AG20443 (cell line): ENCODE data around the gene DAO.

Experiments
- DNase-seq: peaks from one replicate; pipeline ENCODE4 v3.0.0; 2012; ENCODE audit warnings: low spot score, mixed read lengths

The DAO gene

DNA sequence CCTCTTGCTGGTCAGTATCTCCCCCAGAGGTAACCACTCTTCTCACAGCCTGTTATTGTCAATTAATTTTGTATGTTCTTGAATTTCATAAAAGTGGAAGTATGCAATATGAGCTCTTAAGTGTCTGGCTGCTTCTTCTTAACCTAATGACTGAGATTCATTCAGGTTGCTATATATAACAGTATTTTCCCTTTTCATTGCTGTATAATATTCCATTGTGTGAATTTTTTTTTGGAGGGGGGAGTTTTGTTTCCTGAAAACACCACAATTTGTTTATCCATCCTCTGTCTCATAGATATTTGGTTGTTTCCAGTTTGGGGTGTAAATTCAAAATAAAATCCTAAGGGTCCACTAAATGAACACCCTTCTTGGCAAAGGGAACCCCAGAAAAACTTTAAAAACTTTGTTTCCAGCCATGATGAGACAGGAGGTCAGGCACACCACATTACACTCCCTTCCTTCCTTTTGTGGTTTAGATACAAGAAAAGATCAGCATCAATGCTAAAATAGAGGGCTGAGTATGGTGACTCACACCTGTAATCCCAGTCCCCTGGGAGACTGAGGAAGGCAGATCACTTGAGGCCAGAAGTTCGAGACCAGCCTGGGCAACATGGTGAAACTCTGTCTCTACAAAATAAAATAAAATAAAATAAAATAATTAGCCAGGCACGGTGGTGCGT lies 4.1 kb upstream of the DAO start:
- no peak for DNase-seq

DNA sequence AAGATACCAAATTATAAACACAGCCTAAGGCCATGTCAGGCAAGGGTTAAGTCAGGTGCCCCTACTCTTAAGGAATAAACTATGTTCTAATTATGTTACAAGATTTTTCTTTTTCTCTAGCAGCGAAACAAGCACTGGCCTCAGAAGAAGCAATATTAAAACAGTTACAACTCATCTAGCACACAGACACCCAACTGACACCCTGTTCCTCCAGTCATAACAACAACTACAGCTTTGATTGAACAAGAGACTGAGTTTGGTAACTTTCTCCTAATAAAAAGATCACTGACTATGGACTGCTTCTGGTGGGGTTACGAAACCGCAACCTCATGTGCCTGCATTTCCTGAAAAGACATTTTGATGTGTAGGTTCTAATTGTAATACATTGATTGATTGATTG lies 3.3 kb upstream of the DAO start:
- no peak for DNase-seq

DNA sequence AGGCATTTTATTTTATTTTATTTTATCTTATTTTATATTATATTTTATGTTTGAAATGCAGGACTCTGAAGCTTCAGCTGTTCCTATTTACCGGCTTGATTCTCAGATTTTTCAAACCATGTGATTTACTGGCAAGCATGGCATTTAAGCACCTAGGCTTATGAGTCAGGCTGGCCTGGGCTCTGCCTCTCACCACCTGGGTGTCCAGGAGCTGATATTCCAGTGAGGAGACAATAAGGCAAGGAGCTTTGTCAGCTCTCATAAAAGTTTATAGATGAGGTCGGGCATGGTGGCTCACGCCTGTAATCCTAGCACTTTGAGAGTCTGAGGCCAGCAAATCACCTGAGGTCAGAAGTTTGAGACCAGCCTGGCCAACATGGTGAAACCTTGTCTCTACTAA lies 2.1 kb downstream of the DAO start:
- DNase-seq = no peak

DNA sequence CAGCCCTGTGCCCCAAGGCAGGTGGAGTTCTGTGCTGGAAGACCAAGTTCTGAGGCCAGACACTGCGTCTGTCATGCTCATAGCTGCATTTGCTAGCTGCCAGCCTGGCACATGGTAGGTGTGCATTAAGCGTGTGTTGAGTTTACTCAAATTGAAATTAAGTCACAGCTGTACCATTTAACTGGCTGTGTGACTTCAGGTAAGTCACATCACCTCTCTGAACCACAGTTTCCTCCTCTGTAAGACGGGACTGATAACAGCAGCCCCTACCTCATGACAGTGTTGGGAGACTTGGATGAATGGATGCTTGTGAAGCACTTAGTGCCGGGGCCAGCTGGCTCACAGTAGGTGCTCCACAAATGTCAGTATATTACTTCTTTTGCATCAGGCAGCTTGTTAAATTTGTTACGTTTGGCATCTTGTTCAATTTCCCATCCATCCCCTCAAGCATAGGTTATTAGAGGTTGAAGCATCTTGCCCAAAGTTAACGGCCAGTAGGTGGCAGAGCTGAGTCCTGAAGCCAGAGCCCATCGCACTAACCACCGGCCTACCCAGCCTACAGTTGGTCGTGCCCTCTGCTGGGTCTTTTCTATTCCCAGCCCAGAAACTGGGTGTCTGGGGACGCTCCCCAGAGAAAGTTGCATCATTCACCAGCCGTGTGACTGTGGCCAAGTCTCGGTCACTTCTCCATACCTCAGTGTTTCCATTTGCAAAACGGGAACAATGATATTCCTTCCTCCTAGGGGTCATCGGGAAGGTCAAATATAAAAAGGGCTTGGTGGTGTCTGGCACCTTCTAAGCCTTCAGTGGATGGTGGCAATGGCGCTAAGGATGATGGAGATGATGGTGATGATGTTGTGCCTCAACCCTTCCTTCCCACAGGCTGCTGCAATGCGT lies 4.5 kb downstream of the DAO start:
- DNase-seq = peak; percentile 53

DNA sequence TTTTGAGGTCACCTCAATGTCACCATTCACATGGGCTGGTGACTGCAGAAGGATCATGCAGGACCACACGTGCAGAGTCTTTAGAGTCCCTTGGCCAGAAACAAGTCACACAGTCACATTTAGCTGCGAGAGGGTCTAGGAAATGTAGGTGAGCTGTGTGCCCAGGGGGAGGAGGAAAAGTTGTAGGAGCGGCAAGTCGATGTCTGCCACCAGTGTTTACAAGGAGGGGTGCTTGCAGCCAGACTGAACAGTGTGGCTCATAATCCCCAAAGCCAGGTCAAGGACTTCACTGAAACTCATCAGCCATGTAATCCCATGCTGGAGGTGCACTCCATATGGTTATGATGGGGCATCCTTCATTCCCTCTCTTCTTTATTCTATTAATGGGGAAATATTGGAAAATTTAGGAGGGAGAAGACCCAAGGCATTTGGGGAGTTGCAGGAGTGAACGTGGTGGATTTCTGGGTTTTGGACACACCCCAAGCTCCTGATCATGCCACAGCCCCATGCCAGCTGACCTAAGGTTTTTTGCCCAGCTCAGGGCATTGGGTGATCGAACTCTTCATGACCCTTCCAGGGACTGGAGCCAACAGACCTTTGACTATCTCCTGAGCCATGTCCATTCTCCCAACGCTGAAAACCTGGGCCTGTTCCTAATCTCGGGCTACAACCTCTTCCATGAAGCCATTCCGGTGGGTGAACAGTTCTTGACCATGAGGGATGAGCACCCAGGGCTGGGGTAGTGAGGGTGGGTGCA lies 7.2 kb downstream of the DAO start:
- DNase-seq = no peak

DNA sequence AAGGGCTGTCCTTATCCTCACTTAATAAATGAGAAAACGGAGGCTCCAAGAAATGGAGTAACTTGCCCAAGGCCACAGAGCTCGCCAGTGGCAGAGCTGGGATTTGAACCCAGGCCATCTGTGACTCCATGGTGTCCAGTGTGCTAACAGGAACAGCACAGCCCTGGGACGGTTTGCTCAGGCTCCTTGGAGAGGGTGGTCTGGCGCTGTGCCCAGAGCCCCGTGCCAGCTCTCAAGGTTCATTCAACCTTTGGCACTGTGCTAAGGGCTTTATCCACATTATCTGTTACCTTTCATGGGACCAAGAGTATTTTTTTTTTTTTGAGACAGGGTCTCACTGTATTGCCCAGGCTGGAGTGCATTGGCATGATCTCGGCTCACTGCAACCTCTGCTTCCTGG lies 8.1 kb downstream of the DAO start:
- DNase-seq = no peak

DNA sequence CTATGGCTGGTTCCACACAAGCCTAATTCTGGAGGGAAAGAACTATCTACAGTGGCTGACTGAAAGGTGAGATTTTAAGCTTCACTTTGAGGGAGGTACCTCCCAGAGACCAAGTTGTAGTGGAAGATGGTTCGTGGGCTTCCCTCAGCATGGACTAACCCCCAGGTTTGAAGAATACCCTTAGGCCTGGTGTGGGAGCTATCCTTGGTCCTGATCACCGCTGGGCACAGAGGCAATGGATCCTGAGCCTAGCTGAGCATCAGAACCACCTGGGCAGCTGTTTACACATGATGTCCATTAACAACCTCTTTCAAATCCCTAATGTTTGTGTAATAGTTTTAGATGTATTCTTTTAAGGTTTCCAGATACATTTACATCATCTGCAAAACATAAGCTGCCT lies 10.3 kb downstream of the DAO start:
- peak; percentile 29 for DNase-seq

DNA sequence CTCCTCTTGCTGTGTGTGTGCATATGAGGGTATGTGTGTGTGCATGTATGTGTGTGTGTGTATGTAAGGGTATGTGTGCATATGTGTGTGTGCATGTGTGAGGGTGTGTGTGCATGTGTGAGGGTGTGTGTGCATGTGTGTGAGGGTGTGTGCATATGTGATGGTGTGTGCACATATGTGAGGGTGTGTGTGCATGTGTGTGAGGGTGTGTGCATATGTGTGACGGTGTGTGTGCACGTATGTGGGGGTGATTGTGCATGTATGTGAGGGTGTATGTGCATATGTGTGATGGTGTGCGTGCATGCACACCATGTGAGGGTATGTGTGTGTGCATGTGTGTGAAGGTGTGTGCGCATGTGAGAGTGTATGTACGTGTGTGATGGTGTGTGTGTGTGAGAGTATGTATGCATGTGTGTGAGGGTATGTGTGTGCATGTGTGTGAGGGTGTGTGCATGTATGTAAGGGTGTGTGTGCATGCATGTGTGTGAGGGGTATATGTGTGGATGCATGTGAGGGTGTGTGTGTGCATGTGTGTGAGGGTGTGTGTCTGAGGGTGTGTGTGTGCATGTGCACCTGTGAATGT lies 15.4 kb downstream of the DAO start:
- no peak for DNase-seq

DNA sequence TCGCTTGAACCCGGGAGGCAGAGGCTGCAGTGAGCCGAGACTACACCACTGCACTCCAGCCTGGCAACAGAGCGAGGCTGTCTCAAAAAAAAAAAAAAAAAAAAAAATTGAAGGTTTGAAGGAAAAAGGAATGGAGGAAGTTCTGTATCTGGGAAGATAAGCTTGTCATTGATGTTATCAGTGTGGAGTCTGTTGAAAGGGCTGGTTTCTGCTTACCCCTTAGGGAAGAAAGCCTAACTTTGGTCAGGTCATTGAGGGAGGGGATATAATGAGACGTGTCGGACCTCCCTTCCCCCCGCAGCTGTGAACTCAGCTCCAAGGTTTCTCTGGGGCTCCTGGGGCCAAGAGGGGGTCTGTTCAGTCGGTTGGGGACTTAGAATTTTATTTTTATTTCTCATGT lies 16.4 kb downstream of the DAO start:
- no peak for DNase-seq

DNA sequence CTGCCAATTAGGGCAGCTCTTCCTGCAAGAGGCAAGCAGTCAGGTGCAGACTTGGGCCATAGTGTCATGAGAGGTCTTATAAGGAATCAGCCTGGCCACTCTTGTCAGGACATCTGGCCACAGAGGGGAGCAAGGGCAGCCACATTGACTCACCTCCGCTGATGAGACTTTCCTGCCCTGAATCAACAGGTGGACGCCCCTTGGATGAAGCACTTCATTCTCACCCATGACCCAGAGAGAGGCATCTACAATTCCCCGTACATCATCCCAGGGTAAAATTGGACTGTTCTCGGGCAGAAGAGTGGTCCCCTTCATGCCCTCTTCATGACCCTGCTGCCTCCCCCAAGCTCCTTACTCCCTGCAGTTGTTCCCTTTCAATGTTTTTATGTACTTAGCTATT lies 16.9 kb downstream of the DAO start:
- no peak for DNase-seq

DNA sequence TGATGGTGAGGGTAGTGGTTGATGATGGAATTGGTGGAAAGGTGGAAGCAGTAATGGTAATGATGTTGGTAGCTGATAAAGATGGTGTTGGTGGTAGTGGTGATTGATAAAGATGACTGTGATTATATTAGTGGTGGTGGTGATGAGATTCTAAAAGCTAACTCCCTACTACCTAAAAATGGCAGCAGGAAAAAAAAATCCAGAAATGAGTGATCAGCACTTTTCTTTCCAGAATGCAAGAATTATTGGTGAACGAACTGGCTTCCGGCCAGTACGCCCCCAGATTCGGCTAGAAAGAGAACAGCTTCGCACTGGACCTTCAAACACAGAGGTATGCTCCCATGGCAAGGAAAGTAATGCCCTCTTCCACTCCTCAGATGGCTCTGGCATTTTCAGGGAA lies 19.3 kb downstream of the DAO start:
- DNase-seq = no peak

DNA sequence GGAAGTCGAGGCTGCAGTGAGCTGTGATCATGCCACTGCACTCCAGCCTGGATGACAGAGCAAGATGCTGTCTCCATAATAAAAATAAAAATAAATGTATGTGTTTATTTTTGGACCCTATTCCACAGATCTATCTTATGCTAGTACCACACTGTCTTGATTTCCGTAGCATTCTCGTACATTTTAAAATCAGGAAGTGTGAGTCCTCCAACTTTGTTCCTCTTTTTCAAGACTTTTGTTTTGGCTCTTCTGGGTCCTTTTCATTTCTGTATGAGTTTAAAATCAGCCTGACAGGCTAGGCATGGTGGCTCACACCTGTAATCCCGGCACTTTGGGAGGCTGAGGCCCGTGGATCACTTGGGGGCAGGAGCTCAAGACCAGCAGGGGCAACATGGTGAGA lies 25.8 kb downstream of the DAO start:
- DNase-seq = no peak

DNA sequence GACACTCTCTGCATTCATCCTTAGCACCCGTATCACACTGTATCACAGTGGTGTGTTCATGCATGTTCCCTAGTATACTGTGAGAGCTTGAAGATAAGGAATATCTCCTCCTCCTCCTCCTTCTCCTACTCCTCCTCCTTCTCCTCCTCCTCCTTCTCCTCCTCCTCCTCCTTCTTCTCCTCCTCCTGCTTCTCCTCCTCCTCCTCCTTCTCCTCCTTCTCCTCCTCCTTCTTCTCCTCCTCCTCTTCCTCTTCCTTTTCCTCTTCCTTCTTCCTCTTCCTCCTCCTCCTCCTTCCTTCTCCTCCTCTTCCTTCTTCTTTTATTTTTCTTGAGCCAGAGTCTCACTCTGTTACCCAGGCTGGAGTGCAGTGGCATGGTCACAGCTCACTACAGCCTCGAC lies 27.1 kb downstream of the DAO start:
- no peak for DNase-seq

DNA sequence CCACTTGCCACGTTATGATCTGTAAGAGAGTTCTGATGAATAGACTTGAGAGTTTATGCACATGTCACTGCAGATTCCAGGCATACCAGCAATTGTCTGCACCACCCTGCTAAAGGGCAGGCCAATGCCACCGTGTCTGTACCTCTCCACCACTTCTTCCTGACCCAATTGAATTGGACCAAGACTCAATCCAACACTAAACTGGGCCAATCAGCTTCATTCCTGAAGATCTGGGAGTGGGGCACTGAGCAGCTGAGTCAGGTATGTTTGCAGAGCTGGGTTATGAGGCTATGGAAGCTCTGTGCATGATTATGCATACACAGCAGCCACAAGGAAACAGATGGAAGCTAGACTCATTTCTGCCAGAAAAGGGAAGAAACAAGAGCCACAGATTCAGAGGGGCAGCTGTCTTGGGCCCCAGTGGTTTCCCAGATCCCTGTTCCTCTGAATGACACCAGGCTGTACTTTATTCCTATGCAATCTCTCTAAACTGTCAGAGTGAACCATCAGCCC lies 28.0 kb downstream of the DAO start:
- peak; percentile 38 for DNase-seq

DNA sequence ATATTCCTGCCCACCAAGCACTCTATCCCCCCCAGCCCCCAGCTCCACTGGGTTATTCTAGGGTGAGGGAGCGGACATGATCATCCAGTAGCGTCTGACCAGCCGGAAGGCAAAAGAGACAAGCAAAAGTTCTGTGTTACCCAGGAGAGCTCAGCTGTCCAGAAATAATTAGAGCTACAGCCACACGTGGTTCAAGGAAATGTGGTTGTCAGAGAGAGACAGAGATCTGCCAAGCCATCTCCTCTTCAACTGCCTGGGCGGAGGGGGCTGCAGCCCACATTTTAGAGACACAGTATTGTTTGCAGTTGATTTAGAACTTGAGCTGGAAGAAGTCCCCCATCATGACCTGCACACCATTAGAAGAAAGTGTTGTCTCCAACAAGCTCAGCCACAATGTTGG lies 30.4 kb downstream of the DAO start:
- no peak for DNase-seq

DNA sequence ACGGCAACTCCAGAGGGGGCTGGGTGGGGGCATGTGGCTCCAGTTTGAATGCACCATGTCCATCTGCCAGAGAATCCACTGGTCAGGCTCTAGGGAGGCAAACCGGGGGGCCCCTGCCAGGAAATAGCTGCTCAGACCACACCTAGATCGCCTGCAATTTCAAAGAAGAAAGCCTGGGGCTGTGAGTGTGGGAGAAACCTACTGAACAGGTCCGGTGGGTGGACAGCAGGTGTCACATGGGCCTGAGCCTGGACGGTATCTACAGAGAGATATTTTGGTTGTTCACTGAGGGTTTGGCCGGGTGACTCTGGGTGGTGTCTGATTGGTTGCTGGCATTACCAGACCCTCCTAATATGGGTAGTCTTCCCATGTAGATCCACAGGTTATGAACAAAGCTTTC lies 32.0 kb downstream of the DAO start:
- no peak for DNase-seq

DNA sequence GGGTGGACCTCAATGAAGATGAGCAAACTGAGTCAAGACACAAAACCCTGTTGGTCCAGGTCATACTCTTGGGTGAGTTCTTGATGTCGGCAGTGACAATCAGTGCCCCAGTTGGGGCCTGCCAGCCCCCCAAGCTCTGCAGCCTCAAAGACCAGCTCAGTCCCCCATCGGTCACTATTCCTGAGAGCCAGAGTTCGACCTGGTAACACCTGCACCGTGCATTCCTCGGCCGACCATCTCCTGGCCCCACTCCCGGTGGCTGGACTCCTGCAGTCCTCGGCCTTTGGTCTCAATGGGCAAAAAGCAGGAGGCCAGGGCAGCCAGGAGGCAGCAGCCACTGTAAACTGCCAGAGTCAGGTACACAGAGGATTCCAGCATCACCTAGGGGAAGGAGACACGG lies 32.5 kb downstream of the DAO start:
- DNase-seq = no peak

DNA sequence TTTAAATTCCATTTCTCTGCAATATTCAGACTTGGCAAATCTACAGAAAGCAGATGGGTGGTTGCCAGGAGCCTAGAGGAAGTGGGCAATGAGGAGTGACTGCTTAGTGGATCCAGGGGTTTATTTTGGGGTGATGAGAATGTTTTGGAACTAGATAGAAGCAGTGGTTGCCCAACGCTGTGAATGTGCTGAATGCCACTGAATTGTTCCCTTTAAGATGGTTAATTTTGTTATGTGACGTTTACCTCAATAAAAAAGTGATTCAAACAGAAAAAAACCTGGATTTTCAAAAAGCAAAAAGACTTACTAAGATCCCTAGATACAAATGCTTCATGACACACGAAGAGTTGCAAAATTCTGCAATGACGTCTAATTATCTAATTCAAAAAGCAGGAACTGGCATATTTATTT lies 34.2 kb downstream of the DAO start:
- peak; percentile 20 for DNase-seq

DNA sequence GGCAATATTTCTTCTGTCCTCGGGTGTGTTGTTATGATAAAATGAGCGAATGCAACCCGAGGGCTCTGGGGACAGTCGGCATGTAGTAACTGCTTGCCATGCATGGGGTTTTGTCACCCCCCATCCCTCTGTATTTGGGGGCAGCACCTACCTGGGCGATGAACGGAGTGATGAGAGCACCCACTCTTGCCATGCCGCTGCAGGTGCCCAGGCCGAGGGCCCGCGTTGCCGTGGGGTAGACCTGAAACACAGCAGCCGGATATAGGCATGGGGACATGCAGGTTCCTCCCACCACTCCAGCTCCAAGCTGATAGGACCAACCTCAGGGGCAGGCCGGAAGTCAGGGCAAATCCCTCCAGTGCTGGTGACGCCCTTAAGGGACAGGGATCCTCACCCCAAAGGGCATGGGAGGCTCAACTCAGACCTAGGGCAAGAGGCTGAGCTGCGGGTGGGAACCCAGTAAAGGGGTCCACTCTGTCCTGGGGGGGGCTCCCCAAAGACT lies 35.8 kb downstream of the DAO start:
- no peak for DNase-seq

DNA sequence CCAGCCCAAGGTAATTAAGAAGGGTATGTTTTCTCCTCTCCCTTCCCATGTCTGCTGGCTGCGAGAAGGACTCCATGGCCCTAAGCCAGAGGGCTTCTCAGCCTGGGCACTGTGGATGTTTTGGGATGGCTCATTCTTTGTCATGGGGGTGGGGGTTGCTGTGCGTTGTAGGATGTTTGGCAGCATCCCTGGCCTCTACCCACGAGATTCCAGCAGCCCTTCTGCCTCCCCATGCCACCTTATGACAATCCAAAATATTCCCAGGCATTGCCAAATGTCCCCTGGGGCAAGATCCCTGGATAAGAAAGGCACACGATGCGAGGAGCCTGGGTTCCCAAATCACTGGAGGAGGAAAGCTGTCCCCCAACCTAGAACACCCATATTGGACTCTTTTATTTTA lies 36.4 kb downstream of the DAO start:
- no peak for DNase-seq

DNA sequence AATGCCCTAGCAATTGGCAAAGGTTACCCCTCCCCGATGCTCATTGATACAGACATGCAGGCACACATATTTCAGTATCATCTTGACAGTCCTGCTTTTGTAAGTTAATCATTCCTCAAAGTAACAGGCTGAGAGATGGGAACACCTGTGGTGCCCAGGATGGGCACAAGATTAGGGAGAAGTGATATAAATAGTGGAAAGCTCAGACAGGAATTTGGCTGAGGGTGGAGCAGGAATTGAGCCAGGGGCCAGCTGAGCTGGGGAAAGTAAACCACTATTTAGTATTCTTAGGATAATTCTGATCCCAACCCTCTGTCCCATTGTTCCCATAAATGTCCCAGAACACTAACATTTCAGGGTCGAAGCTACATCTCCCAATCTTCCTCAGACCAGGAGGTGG lies 38.3 kb downstream of the DAO start:
- no peak for DNase-seq

DNA sequence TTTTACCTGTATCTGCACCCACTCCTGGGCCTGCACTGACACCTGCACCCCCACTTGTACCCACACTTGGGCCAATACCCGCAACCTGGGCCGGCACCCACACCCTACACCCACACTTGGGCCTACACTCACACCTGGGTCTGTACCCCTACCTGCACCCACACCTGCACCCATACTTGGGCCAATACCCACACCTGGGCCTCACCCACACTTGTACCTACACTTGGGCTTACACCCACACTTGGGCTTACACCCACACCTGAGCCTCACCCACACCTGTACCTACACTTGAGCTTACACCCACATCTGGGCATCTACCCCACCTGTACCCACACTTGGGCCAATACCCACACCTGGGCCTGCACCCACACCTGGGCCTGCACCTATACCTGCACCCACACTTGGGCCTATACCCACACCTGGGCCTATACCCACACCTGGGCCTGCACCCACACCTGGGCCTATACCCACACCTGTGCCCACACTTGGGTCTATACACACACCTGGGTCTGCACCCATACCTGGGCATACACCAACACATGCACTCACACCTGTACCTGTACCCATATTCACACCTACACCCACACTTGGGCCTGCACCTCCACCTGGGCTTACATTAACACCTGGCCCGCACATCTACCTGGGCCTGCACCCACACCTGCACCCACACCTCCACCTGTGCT lies 39.2 kb downstream of the DAO start:
- no peak for DNase-seq
